GM10248 (cell line): ENCODE data around the gene BICD1.

Experiments used
- CTCF ChIA-PET: fragments of 300-600 bp; sonication (Branson Sonifier 250); formaldehyde crosslinking; extraction: SDS; loops from one replicate; lab custom pipeline; 2021; ENCODE audit warnings: antibody characterized with exemption; lab: Yijun Ruan, JAX
- POLR2A ChIA-PET: fragments of 350-650 bp; sonication (Branson Sonifier 250); formaldehyde crosslinking; extraction: SDS; loops from one replicate; lab custom pipeline; 2020; ENCODE audit warnings: antibody characterized with exemption; lab: Yijun Ruan, JAX
- DNase-seq: peaks from one replicate; pipeline ENCODE4 v3.0.0; 2012; ENCODE audit errors: extremely low spot score
- TF ChIP-seq, protein P1 (sequence below): IDR thresholded peaks from 2 replicates; pipeline ENCODE4 v1.5.1; 2012; ENCODE audit warnings: mild to moderate bottlenecking, low read depth; ENCODE audit errors: extremely low read depth, missing control alignments, control extremely low read depth

BICD1 gene

DNA sequence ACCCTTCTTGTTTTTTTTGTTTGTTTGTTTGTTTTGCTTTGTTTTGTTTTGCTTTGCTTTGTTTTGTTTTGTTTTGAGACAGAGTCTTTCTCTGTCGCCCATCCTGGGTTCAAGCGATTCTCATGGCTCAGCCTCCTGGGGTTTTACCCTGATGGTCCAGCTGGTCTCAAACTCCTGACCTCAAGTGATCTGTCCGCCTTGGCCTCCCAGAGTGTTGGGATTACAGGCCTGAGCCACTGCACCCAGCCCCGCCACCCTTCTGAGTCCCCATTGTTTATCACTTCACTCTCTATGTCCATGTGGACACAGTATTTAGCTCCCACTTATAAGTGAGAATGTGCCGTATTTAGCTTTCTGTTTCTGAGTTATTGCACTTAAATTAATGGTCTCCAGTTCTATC, 36.9 kb upstream of the BICD1 start:
- TF ChIP-seq, protein P1, sequence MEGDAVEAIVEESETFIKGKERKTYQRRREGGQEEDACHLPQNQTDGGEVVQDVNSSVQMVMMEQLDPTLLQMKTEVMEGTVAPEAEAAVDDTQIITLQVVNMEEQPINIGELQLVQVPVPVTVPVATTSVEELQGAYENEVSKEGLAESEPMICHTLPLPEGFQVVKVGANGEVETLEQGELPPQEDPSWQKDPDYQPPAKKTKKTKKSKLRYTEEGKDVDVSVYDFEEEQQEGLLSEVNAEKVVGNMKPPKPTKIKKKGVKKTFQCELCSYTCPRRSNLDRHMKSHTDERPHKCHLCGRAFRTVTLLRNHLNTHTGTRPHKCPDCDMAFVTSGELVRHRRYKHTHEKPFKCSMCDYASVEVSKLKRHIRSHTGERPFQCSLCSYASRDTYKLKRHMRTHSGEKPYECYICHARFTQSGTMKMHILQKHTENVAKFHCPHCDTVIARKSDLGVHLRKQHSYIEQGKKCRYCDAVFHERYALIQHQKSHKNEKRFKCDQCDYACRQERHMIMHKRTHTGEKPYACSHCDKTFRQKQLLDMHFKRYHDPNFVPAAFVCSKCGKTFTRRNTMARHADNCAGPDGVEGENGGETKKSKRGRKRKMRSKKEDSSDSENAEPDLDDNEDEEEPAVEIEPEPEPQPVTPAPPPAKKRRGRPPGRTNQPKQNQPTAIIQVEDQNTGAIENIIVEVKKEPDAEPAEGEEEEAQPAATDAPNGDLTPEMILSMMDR, result no peak
- CTCF ChIA-PET, result interaction anchor here (0.6 to 3.9 kb wide), 8 partner anchors 9 to 416 kb away, joined by 3 to 17 read pairs (median 4); no protein-coding TSS in a partner anchor
- POLR2A ChIA-PET, result no interaction called here
- DNase-seq, result no peak

DNA sequence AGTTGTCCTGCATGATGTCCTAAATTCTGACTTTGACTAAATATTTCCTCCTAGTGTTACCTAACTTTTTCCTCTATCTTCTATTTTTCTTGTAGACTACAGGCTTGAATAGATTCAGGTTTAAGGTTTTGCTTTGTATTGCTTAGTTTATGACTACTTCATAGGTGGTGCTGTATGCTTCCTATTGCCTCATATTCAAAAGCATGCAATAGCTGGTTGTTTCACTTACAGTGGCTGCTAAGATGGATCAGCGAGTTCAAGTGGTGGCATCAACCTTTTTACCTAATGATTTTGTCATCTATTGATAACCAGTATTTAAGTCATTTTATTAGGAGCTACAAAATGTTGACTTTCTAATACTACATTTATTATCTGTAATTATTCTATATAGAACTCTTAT, 36.3 kb upstream of the BICD1 start:
- TF ChIP-seq, protein P1, result no peak
- ChIA-PET CTCF (interaction anchor here (0.6 to 3.9 kb wide), 7 partner anchors 8 to 417 kb away, joined by 3 to 17 read pairs (median 4); no protein-coding TSS in a partner anchor), POLR2A (no interaction called here)
- no peak for DNase-seq

DNA sequence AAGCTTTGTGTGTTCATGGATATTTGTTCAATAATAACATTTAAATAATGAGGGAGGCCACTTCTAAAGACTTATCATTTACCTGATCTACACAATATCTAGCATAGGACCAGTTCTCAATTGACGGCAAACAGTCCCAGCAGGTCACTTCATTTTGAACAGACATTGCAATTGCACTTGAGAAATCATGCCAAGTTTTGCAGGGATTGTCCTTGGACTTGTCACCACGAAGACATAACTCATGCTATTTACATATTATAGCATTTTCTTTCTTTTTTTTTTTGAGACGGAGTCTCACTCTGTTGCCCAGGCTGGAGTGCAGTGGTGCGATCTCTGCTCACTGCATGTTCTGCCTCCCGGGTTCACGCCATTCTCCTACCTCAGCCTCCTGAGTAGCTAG, 34.5 kb upstream of the BICD1 start:
- ChIA-PET CTCF (interaction anchor here (1.4 to 2.1 kb wide), 2 partner anchors 9 to 24 kb away, joined by 3 to 7 read pairs; no protein-coding TSS in a partner anchor), POLR2A (no interaction called here)
- no peak for DNase-seq
- TF ChIP-seq, protein P1, result no peak

DNA sequence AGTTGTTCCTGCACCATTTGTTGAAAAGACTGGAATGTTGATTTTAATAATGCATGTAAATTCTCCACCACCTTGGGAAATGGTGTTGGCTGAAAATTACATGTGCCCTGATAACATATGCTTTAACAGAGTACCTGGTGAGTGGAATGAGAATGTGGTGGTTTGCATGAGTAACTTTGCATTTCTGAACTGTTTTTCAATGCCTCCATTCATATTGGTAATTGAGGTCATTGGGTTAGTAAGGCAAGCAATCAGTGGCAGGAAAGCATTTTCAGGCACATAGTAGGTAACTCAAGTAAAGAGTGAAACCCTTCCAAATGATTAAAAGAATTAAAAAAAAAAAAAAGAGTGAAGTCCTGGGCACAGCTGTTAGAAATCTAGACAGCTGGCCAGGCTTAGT, 32.2 kb upstream of the BICD1 start:
- no peak for DNase-seq
- CTCF ChIA-PET, result no interaction called here
- POLR2A ChIA-PET, result no interaction called here
- TF ChIP-seq, protein P1, result no peak

DNA sequence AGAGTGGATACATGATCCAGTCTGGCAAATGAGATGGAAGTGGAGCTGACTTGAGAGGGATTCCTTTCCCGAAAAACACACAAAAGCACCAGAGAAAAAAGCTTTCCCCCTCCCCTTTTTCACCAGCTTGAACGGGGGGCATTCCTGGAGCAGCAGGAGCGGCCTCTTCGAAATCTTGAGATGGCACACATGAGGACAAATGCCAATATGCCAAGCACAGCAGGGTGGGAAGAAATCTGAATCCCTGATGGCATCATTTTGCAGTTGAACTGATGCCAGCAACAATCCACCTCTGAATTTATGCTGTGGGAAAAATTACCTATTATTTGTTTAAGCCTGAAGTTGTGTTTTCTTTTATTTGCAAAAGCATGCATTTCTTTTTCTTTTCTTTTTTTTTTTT, 29.7 kb upstream of the BICD1 start:
- CTCF ChIA-PET, result interaction anchor here (1.3 kb wide), 1 partner anchor 378 kb away, joined by 3 read pairs; no protein-coding TSS in a partner anchor
- POLR2A ChIA-PET, result no interaction called here
- DNase-seq, result no peak
- TF ChIP-seq, protein P1, result no peak

DNA sequence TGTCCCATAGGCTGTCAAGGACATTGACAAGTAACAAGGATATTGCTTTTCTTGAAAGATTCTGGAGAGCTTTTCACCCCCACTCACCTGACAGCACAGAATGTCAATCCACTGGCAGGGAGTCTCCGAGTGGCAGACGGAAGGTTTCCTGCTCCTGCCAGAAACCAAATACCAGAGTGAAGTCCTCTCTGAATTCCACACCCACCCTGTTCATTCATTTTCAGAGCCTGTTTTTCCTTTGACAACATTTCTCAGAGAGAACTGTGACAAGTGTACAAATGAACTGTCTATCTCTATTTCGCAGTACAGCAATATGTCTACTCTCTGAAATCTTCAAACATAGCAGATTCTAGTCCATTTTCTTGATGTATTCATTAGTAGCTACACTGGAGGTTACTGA, 26.2 kb upstream of the BICD1 start:
- DNase-seq, result no peak
- POLR2A ChIA-PET, result no interaction called here
- CTCF ChIA-PET, result interaction anchor here (0.8 to 1.0 kb wide), 2 partner anchors 9 to 11 kb away, joined by 3 read pairs; no protein-coding TSS in a partner anchor
- TF ChIP-seq, protein P1, result no peak
